Stomach (tissue), 4 donors: Measurements from ENCODE around the gene MEGF6.

ENCODE experiments used
- EP300 ChIP-seq: sonication (generic); formaldehyde crosslinking; IDR thresholded peaks from one replicate; pipeline ENCODE4 v1.6.1; 2017; ENCODE audit warnings: antibody characterized with exemption
- POLR2A ChIP-seq, 4 donors: fragments of 450-650 bp; IDR thresholded peaks; one replicate each; pipeline ENCODE4 v1.6.1; 2016; ENCODE audit warnings: antibody characterized with exemption in 4 of 4, control low read depth in 2 of 4, mild to moderate bottlenecking in 1 of 4, moderate library complexity in 1 of 4
- POLR2AphosphoS5 ChIP-seq, 3 donors: sonication (generic); formaldehyde crosslinking; IDR thresholded peaks; one replicate each; pipeline ENCODE4 v1.6.1; 2016; ENCODE audit warnings: antibody characterized with exemption in 3 of 3
- TF ChIP-seq, protein P1 (sequence below), 7 experiments: fragments of 450-650 bp in 4 of 7; fragments of 200-600 bp in 3 of 7; sonication (generic) in 3 of 7; IDR thresholded peaks; one replicate each; pipeline ENCODE4 v1.5.1; 2016 to 2019; ENCODE audit warnings: antibody characterized with exemption in 7 of 7, control low read depth in 2 of 7, mild to moderate bottlenecking in 1 of 7

DNA sequence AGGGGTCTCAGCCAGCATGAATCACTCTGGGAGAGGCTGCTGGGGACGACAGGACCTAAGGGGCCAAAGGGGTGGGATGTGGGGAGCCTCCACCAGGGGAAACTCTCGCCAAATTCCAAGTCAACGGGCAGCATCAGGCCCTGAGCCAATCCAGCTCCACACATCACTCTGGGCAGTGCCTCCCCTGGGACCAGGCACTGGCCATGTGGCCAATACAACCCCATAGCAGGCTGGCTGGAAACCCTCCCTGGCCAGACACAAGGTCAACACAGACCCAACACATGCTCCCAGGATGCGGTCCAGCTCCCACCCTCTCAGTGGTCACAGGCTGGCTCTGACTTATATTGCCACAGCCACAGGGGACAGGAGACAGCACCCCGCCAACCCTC, 60.0 kb downstream of the MEGF6 start:
- TF ChIP-seq POLR2A (IDR thresholded peaks at IDR 0.05) (no peak), EP300 (no peak), POLR2AphosphoS5 (IDR thresholded peaks at IDR 0.05) (no peak)
- TF ChIP-seq, protein P1, sequence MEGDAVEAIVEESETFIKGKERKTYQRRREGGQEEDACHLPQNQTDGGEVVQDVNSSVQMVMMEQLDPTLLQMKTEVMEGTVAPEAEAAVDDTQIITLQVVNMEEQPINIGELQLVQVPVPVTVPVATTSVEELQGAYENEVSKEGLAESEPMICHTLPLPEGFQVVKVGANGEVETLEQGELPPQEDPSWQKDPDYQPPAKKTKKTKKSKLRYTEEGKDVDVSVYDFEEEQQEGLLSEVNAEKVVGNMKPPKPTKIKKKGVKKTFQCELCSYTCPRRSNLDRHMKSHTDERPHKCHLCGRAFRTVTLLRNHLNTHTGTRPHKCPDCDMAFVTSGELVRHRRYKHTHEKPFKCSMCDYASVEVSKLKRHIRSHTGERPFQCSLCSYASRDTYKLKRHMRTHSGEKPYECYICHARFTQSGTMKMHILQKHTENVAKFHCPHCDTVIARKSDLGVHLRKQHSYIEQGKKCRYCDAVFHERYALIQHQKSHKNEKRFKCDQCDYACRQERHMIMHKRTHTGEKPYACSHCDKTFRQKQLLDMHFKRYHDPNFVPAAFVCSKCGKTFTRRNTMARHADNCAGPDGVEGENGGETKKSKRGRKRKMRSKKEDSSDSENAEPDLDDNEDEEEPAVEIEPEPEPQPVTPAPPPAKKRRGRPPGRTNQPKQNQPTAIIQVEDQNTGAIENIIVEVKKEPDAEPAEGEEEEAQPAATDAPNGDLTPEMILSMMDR (IDR thresholded peaks at IDR 0.05): no peak
